Uterus (tissue), 2 donors: Measurements from ENCODE around the gene LDLR.

Experiments used
- POLR2A ChIP-seq, 2 donors: fragments of 450-650 bp; IDR thresholded peaks; one replicate each; pipeline ENCODE4 v1.6.1; 2016; ENCODE audit warnings: antibody characterized with exemption in 2 of 2, mild to moderate bottlenecking in 1 of 2, moderate library complexity in 1 of 2
- TF ChIP-seq, protein P1 (sequence below), 4 experiments: fragments of 200-600 bp in 2 of 4; fragments of 450-650 bp in 2 of 4; sonication (generic) in 2 of 4; IDR thresholded peaks; one replicate each; pipeline ENCODE4 v1.5.1; 2016 to 2019; ENCODE audit warnings: antibody characterized with exemption in 4 of 4, mild to moderate bottlenecking in 2 of 4, moderate library complexity in 1 of 4

DNA sequence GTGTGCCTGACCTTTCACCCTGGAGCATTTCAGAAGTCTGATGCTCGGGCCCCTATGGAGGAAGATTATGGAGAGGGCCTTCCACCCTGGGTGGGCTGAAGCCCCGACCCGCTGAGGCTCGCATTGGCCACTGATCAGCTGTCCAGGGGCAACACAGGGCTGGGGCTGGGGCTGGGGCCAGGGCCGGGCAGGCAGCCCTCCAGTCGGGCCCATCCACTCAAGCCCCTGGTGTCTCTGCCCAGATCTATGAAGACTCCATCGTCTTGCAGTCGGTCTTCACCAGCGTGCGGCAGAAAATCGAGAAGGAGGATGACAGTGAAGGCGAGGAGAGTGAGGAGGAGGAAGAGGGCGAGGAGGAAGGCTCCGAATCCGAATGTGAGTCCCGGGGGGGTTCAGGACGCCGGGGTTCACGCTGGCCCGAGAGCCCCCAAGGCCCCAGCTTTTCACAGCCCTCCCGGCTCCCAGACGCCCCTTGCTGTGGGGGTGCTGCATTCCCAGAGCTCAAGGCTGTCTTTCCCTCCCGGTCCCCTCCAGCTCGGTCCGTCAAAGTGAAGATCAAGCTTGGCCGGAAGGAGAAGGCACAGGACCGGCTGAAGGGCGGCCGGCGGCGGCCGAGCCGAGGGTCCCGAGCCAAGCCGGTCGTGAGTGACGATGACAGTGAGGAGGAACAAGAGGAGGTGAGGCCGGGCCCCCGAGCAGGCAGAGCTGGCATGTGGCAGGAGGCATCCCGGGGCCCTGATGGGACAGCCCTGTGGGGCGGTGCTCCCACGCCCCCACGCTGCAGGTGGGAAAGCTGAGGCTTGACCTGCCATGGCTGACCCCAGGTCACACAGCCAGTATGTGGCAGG, 29.5 kb upstream of the LDLR start:
- TF ChIP-seq, protein P1, sequence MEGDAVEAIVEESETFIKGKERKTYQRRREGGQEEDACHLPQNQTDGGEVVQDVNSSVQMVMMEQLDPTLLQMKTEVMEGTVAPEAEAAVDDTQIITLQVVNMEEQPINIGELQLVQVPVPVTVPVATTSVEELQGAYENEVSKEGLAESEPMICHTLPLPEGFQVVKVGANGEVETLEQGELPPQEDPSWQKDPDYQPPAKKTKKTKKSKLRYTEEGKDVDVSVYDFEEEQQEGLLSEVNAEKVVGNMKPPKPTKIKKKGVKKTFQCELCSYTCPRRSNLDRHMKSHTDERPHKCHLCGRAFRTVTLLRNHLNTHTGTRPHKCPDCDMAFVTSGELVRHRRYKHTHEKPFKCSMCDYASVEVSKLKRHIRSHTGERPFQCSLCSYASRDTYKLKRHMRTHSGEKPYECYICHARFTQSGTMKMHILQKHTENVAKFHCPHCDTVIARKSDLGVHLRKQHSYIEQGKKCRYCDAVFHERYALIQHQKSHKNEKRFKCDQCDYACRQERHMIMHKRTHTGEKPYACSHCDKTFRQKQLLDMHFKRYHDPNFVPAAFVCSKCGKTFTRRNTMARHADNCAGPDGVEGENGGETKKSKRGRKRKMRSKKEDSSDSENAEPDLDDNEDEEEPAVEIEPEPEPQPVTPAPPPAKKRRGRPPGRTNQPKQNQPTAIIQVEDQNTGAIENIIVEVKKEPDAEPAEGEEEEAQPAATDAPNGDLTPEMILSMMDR (IDR thresholded peaks at IDR 0.05): no peak
- no peak for TF ChIP-seq POLR2A (IDR thresholded peaks at IDR 0.05)
